Measurements from ENCODE around the gene KIAA1614.

The KIAA1614 gene

GRCh38 chr1:180907313-180908055, 5.2 kb upstream of the KIAA1614 start:
- DNase-seq: no peak

GRCh38 chr1:180908074-180908765, 4.5 kb upstream of the KIAA1614 start:
- DNase-seq: no peak

GRCh38 chr1:180909005-180909414, 3.7 kb upstream of the KIAA1614 start:
- DNase-seq: no peak

- no peak for DNase-seq
These were observed 3.2 kb upstream of the KIAA1614 start for GRCh38 chr1:180909462-180909976.

- DNase-seq: no peak
These were observed 981 bp upstream of the KIAA1614 start for GRCh38 chr1:180911640-180912191.

- DNase-seq: no peak
These were observed 391 bp upstream of the KIAA1614 start for GRCh38 chr1:180912211-180912800.

GRCh38 chr1:180915426-180915965, 2.8 kb downstream of the KIAA1614 start:
- DNase-seq: no peak

GRCh38 chr1:180916012-180916770, 3.5 kb downstream of the KIAA1614 start:
- DNase-seq: no peak

- DNase-seq: no peak
These were observed 4.1 kb downstream of the KIAA1614 start for GRCh38 chr1:180916771-180917170.

- DNase-seq: no peak
These were observed 4.8 kb downstream of the KIAA1614 start for GRCh38 chr1:180917306-180918065.

GRCh38 chr1:180918519-180918918, 5.8 kb downstream of the KIAA1614 start:
- no peak for DNase-seq

- DNase-seq: no peak
These were observed 6.5 kb downstream of the KIAA1614 start for GRCh38 chr1:180919183-180919700.

- DNase-seq: no peak
These were observed 7.5 kb downstream of the KIAA1614 start for GRCh38 chr1:180920193-180920592.

- DNase-seq: no peak
These were observed 8.0 kb downstream of the KIAA1614 start for GRCh38 chr1:180920702-180921101.

- DNase-seq: no peak
These were observed 8.7 kb downstream of the KIAA1614 start for GRCh38 chr1:180921386-180921785.

GRCh38 chr1:180921891-180922630, 9.4 kb downstream of the KIAA1614 start:
- no peak for DNase-seq

- DNase-seq: no peak
These were observed 9.9 kb downstream of the KIAA1614 start for GRCh38 chr1:180922631-180923015.

- DNase-seq: no peak
These were observed 10.5 kb downstream of the KIAA1614 start for GRCh38 chr1:180923021-180923841.

- DNase-seq: no peak
These were observed 11.2 kb downstream of the KIAA1614 start for GRCh38 chr1:180923887-180924286.

GRCh38 chr1:180924939-180925338, 12.2 kb downstream of the KIAA1614 start:
- DNase-seq: no peak
